Measurements from ENCODE around the gene CFB.

GRCh38 chr6:31897612-31898382, 48.1 kb upstream of the CFB start, which contains the start of gene EHMT2:
- TF ChIP-seq CTCF (conservative IDR thresholded peaks at IDR 0.05; ENCODE audit: low read depth, low read length), result no peak
- no peak for TF ChIP-seq EZH2phosphoT487 (IDR thresholded peaks at IDR 0.05; ENCODE audit: borderline replicate concordance, low read length)
